ENCODE data around the gene SNRNP200.

DNA sequence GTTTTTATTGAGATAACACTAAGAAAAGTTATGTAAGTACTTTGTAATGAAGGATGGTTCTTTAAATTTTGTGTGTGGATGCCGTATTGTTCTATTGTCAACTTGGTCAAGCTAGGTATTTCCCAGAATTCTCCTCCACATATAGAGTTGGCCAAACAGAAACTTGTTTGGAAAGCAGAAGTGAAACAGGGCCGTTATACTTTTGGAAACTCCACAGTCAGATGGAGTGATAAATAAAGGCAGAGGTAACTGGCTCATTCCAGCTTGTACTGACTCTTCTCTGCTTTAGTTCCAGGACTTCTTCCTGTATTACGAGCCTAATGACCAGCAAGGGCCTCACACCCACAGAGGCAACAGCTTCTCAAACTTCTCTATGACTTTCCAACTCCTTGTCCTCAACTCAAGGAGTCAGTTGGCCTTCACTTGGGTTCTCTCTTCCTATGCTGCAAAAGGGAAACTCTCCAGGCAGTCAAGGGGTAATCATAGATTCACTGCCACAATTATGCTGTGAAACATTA, 80.3 kb downstream of the SNRNP200 start:
- TF ChIP-seq POLR2A (IDR thresholded peaks at IDR 0.05): no peak
- TF ChIP-seq CTCF (IDR thresholded peaks at IDR 0.05): no peak
